Duodenal mucosa (tissue), 2 donors: ENCODE measurements around the gene RAB3D.
"Not testable (repeated sequence)": the region's sequence is repeated elsewhere in the genome, so short reads cannot be mapped to it uniquely, and the experiment has no call there.

Source experiments
- H3K27ac ChIP-seq: one replicate; pipeline ENCODE4 v1.7.0; 2013; ENCODE audit warnings: low read depth, low read length
- H3K27me3 ChIP-seq, 2 donors: one replicate each; pipeline ENCODE4 v1.7.0; 2013; ENCODE audit warnings: low read length in 2 of 2, control low read depth in 1 of 2; ENCODE audit not compliant: insufficient read depth in 2 of 2, control insufficient read depth in 1 of 2
- H3K36me3 ChIP-seq, 2 donors: one replicate each; pipeline ENCODE4 v1.7.0; 2013; ENCODE audit warnings: low read length in 2 of 2, control low read depth in 1 of 2; ENCODE audit not compliant: insufficient read depth in 2 of 2, control insufficient read depth in 1 of 2
- H3K4me1 ChIP-seq, 2 donors: one replicate each; pipeline ENCODE4 v1.7.0; 2013; ENCODE audit warnings: low read length in 2 of 2, control low read depth in 1 of 2; ENCODE audit not compliant: insufficient read depth in 2 of 2, control insufficient read depth in 1 of 2
- H3K4me3 ChIP-seq, 2 donors: one replicate each; pipeline ENCODE4 v1.7.0; 2013; ENCODE audit warnings: low read length in 2 of 2, low read depth in 1 of 2
- H3K9ac ChIP-seq, 2 donors: one replicate each; pipeline ENCODE4 v1.7.0; 2013; ENCODE audit warnings: low read length in 2 of 2, low read depth in 1 of 2
- H3K9me3 ChIP-seq, 2 donors: one replicate each; pipeline ENCODE4 v1.7.0; 2013; ENCODE audit warnings: low read length in 2 of 2, control low read depth in 1 of 2; ENCODE audit not compliant: control insufficient read depth in 1 of 2

Gene RAB3D, protein sequence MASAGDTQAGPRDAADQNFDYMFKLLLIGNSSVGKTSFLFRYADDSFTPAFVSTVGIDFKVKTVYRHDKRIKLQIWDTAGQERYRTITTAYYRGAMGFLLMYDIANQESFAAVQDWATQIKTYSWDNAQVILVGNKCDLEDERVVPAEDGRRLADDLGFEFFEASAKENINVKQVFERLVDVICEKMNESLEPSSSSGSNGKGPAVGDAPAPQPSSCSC

DNA sequence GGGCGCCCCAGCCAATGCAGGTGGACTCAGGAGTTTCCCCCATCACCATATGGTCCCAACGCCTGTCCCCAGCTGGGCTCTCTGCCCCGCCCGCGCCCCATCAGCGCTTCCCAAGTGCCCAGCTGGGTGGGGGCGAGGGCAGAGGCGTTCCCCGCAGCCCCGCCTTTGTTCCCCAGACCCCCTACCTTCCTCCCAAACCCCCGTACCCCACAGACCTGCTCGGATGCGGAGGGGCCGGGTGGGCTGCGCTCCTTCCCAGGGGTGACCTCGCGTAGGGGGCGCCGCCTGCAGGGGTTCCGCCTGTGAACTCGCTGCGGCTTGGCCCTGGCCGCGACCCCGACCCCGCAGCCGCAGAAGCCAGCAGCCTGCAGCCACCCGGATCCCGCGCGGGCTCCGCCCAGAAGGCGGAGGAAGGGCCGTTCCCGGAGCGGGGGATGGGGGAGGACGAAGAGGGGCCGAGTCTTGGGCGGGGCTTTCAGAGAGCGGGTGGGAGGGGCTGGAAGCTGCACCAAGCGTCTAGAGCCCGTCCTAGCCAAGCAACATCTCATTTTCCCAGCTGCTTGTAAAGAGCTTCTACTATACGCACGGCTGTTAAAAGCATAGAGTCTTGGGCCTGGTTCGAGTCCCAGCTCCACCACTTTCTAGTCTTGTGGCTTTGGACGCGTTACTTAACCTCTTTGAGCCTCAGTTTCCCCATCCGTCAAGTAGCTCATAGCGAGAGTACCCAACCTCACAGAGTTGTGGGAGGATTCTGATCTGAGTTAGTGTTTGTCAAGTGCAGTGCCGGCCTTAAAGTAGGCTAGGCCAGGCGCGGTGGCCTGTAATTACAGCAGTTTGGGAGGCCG lies at the start of gene RAB3D:
Gene RAB3D, minus strand, starts transcription at position 404 of the 845 bp plus-strand sequence. CDS start 2,258 bp downstream, outside the sequence.
- peaks cover 15 to 34% of the 10 kb centered on the region in 2 donors for H3K4me1 ChIP-seq
- H3K27ac ChIP-seq = peak within 1 kb of the TSS; percentile 68
- H3K36me3 ChIP-seq = peaks cover 10 to 26% of the 10 kb centered on the region in 2 donors

DNA sequence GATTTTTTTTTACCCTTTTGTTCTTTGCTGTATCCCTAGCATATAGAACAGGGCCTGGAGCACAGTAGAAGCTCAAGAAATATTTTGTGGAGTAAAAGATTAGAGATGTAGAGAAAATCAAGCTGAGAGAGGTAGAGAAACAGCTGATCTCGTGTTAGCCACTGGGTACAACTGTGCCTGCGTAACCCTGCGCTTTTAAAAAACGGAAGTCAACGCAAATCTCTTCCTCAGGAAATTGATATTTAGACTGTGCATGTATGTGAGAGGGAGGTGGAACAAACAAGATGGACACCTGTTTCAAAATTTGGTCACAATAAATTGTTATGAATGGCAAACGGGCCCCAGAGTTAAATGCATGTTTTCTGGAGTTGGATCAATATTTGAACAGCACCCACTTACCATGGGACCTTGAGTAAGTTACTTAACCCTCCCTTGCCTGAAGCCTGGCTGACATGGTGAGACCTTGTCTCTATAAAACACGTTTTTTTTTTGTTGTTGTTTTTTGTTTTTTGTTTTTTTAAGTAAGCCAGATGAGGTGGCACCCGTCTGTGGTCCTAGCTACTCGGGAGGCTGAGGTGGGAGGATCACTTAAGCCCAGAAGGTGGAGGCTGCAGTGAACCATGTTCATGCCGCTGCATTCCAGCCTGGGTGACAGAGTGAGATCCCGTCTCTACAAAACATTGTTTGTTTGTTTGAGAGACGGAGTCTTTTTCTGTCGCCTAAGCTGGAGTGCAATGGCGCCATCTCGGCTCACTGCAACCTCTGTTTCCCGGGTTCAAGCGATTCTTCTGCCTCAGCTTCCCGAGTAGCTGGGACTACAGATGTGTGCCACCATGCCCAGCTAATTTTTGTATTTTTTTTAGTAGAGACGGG lies 47.9 kb upstream of the RAB3D start:
- no peak overlapping the region for H3K9ac ChIP-seq
- no peak overlapping the region for H3K27ac ChIP-seq
- H3K27me3 ChIP-seq = no peaks in the 10 kb centered on the region
- H3K4me1 ChIP-seq = peaks cover 3 to 17% of the 10 kb centered on the region in 2 donors
- no peaks in the 10 kb centered on the region for H3K9me3 ChIP-seq
- H3K36me3 ChIP-seq = no peaks in the 10 kb centered on the region
- no peak overlapping the region for H3K4me3 ChIP-seq

More for the DNA sequence above, at the start of gene RAB3D:
- H3K9ac ChIP-seq = peak within 1 kb of the TSS; percentile 52 to 74
- H3K9me3 ChIP-seq = no peaks in the 10 kb centered on the region
- no peaks in the 10 kb centered on the region for H3K27me3 ChIP-seq
- H3K4me3 ChIP-seq = peak within 1 kb of the TSS; percentile 79

DNA sequence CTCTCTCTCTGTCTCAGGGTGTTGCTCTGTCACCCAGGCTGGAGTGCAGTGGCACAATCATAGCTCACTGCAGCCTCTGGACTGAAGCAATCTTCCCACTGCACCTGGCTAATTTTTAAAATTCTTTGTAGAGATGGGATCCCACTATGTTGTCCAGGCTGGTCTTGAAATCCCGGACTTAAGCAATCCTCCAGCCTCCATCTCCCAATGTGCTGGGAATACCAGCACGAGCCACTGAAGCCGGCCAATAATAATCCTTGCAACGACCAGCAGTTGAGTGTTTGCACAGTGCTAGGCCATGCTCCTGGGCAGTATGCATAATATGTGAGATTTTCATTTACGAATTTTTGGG lies 45.3 kb upstream of the RAB3D start:
- Histone ChIP-seq H3K36me3 (no peaks in the 10 kb centered on the region), H3K27me3 (no peaks in the 10 kb centered on the region), H3K9me3 (no peaks in the 10 kb centered on the region), H3K4me3 (no peak overlapping the region), H3K27ac (no peak overlapping the region), H3K9ac (no peak overlapping the region), H3K4me1 (peaks cover 14 to 34% of the 10 kb centered on the region in 2 donors)

DNA sequence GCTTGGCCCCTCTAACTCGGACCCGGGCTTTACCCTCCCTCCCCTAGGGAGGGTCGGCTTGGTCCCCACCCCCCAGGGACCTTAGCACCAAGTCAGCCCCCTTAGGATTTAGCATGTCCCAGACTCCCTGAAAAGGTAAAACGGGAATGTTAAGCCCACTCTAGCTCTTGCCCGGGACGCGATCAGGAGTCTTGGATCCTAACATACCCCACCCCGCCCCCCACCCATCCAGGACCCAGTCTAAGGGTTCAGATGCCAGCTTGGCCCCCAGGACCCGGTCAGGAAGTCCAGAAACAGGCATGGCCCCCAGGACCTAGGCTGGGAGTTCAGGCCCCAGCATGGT lies 44.2 kb upstream of the RAB3D start:
- no peaks in the 10 kb centered on the region for H3K9me3 ChIP-seq
- no peak overlapping the region for H3K27ac ChIP-seq
- H3K4me3 ChIP-seq = peak overlapping the region; percentile 47 to 55
- no peaks in the 10 kb centered on the region for H3K27me3 ChIP-seq
- peaks cover 14 to 34% of the 10 kb centered on the region in 2 donors for H3K4me1 ChIP-seq
- peak overlapping the region in 1 of 2 donors; percentile 18 for H3K9ac ChIP-seq
- no peaks in the 10 kb centered on the region for H3K36me3 ChIP-seq

DNA sequence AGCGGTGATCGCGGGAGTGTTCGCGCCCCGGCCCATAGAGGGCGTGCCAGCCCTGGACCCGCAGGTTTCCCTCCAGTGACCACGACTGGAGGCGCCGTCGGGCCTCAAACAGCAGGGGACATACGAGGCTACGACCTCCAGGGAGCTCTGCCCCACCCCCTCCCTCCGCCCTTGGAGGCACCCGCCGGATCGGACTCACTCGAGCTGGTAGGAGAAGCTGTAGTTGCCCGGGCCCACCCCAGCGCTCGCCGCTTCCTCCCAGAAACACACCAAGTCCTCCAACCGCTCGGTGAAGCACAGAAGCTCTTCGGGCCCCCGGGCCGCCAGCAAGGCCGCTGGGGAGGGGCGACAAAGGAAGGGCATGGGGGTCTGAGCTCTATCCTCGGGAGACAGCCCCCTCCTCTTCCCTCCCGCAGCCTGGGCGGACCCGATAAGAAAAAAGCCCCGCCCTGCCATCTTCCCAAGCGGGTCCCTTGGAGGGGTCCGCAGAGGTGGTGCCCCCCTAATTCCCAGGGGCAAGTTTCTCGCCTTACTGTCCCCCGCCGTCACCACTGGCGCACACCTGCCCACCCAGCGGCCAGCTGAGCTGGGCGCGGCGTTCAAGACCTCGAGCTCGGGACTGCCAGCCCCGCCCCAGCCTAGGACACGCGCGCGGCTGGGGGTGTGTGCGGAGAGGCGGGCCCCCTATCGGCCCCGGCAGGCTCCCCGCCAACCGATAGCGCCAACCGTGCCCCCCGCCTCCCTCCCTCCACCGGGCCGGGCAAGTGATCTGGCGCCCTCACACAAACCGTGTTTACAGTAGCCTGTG lies 43.6 kb upstream of the RAB3D start:
- no peaks in the 10 kb centered on the region for H3K27me3 ChIP-seq
- H3K4me1 ChIP-seq = peaks cover 14 to 34% of the 10 kb centered on the region in 2 donors
- H3K4me3 ChIP-seq = peak overlapping the region; percentile 47 to 55
- H3K27ac ChIP-seq = no peak overlapping the region
- no peaks in the 10 kb centered on the region for H3K9me3 ChIP-seq
- peak overlapping the region in 1 of 2 donors; percentile 18 for H3K9ac ChIP-seq
- no peaks in the 10 kb centered on the region for H3K36me3 ChIP-seq

DNA sequence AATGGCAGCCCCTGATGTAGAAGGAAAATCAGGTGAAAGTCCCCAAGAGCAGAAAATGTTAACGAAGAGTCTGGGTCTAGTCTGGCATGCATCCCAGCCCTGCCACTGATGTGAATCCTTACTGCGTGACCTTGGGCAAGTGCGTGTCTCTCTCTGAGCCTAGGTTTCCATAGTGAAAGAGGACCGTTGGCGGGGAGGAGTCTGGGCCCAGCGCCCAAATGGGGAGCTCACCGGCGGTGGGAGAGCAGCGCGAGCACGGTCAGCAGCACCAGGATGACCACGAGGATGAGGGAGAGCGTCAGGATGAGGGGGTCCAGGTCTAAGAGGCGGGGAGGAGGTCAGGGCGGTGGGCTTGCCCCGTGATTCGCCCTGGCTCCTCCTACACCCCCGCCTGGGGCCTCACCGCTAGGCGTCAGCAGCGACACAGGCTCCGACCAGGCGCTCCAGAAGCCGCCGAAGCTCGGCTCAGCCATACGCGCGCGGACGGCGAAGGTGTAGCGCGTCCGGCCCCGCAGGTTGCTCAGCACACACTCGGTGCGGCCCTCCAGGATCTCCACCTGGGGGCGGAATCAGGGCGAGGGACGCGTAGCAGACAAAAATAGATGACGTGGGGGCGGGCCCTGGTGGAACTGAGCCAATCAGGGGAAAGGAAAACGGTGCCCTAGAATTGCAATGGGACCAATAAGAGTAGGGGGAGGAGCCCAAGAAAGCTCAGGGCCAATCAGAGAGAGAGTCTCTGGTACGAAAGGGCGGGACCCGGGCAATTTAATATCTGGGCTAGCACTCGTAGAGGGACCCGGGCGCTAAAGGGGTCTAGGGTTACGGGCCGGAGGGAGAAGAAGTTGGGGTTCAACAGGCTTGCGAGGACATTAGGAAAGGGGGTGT lies 41.4 kb upstream of the RAB3D start:
- no peaks in the 10 kb centered on the region for H3K27me3 ChIP-seq
- no peaks in the 10 kb centered on the region for H3K9me3 ChIP-seq
- H3K27ac ChIP-seq = peak overlapping the region; percentile 76
- H3K9ac ChIP-seq = peak overlapping the region; percentile 61 to 87
- peak overlapping the region; percentile 74 to 93 for H3K4me3 ChIP-seq
- no peaks in the 10 kb centered on the region for H3K36me3 ChIP-seq
- H3K4me1 ChIP-seq = peaks cover 15 to 40% of the 10 kb centered on the region in 2 donors

DNA sequence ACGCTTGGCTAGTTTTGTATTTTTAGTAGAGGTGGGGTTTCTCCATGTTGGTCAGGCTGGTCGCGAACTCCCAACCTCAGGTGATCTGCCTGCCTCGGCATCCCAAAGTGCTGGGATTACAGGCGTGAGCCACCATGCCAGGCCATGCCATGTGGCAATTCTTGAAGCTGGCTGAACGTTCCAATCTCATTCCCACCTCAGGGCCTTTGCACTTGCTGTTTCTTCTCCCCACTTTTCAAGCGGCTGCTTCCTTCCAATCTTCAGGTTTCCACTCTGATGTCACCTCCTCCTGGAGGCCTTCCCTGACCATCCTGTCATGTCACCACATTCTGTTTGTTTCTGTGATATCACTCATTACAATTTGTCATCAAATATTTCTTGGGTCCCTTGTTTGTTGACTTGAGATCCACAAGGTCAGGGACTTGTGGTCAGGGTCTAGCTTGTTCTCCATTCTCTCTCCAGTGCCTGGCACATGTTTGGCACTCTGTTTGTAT lies 40.4 kb upstream of the RAB3D start:
- no peaks in the 10 kb centered on the region for H3K27me3 ChIP-seq
- H3K27ac ChIP-seq = no peak overlapping the region
- peak overlapping the region; percentile 61 to 87 for H3K9ac ChIP-seq
- H3K4me3 ChIP-seq = peak overlapping the region in 1 of 2 donors; percentile 74
- H3K36me3 ChIP-seq = no peaks in the 10 kb centered on the region
- H3K9me3 ChIP-seq = no peaks in the 10 kb centered on the region
- H3K4me1 ChIP-seq = peaks cover 20 to 47% of the 10 kb centered on the region in 2 donors

DNA sequence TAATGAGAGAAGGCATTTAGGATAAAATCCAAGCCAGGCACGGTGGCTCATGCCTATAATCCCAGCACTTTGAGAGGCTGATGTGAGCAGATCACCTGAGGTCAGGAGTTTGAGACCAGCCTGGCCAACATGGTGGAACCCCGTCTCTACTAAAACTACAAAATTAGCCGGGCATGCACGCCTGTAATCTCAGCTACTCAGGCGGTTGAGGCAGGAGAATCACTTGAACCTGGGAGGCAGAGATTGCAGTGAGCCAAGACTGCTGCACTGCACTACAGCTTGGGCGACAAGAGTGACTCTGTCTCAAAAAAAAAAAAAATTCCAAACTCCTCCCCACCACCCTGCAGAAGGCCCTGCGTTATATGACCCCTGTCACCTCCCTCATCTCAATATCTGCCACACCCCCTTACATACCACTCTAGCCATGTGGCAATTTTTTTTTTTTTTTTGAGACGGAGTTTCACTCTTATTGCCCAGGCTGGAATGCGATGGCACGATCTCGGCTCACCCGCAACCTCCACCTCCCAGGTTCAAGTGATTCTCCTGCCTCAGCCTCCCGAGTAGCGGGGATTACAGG lies 39.9 kb upstream of the RAB3D start:
- not testable (repeated sequence) for H3K9ac ChIP-seq

More for the DNA sequence above, 39.9 kb upstream of the RAB3D start:
- H3K4me1 ChIP-seq = peaks cover 20 to 46% of the 10 kb centered on the region in 2 donors
- H3K36me3 ChIP-seq, H3K9me3 ChIP-seq, H3K4me3 ChIP-seq, H3K27ac ChIP-seq, H3K27me3 ChIP-seq: not testable (repeated sequence)
